HepG2 (cell line): ENCODE data around the gene OGFR. TPM values are rescaled to one million over a fixed set of nuclear protein-coding genes. Genes with fewer than 3 reads are reported as not detected.

ENCODE experiments used
- CBFB ChIP-seq: sonication (generic); formaldehyde crosslinking; IDR thresholded peaks from 2 replicates; pipeline ENCODE4 v1.4.0; 2020; ENCODE audit warnings: missing genetic modification reagents
- CENPX ChIP-seq: sonication (generic); formaldehyde crosslinking; IDR thresholded peaks from 2 replicates; pipeline ENCODE4 v1.9.0; 2021; ENCODE audit warnings: mild to moderate bottlenecking, missing genetic modification reagents, moderate library complexity
- FOXK1 ChIP-seq: sonication (generic); formaldehyde crosslinking; IDR thresholded peaks from 2 replicates; pipeline ENCODE4 v1.4.0; 2020; ENCODE audit warnings: low read depth, missing genetic modification reagents, borderline replicate concordance
- HNRNPH1 ChIP-seq: fragments of 200-400 bp; formaldehyde crosslinking; optimal IDR thresholded peaks from 2 replicates; pipeline ENCODE3; 2017; ENCODE audit warnings: mild to moderate bottlenecking, low read depth, low read length
- MATR3 ChIP-seq: sonication (generic); formaldehyde crosslinking; IDR thresholded peaks from 2 replicates; pipeline ENCODE4 v1.4.0; 2020; ENCODE audit warnings: missing genetic modification reagents
- PITX1 ChIP-seq: sonication (generic); formaldehyde crosslinking; IDR thresholded peaks from 2 replicates; pipeline ENCODE4 v1.5.1; 2020; ENCODE audit warnings: mild to moderate bottlenecking, missing genetic modification reagents
- RFX3 ChIP-seq: IDR thresholded peaks from 2 replicates; pipeline ENCODE4 v1.6.1; 2016; ENCODE audit warnings: missing biosample characterization, missing genetic modification reagents
- ZBTB20 ChIP-seq: sonication (generic); formaldehyde crosslinking; IDR thresholded peaks from 2 replicates; pipeline ENCODE4 v1.8.1; 2023; ENCODE audit warnings: missing genetic modification reagents, low read depth, mild to moderate bottlenecking, borderline replicate concordance
- ZBTB34 ChIP-seq: sonication (generic); formaldehyde crosslinking; IDR thresholded peaks from 2 replicates; pipeline ENCODE4 v1.8.0; 2022; ENCODE audit warnings: mild to moderate bottlenecking, missing genetic modification reagents
- ZC3H13 ChIP-seq: sonication (generic); formaldehyde crosslinking; IDR thresholded peaks from 2 replicates; pipeline ENCODE4 v1.8.1; 2023; ENCODE audit warnings: mild to moderate bottlenecking, missing genetic modification reagents, moderate library complexity
- ZNF256 ChIP-seq: sonication (generic); formaldehyde crosslinking; conservative IDR thresholded peaks from 2 replicates; pipeline ENCODE4 v1.4.0; 2020; ENCODE audit warnings: missing genetic modification reagents
- ZNF264 ChIP-seq: sonication (generic); formaldehyde crosslinking; IDR thresholded peaks from 2 replicates; pipeline ENCODE4 v1.4.0; 2020; ENCODE audit warnings: missing genetic modification reagents
- ZNF430 ChIP-seq: sonication (generic); formaldehyde crosslinking; IDR thresholded peaks from 2 replicates; pipeline ENCODE4 v1.9.0; 2021; ENCODE audit warnings: mild to moderate bottlenecking, missing genetic modification reagents
- ZNF672 ChIP-seq: sonication (generic); formaldehyde crosslinking; IDR thresholded peaks from 2 replicates; pipeline ENCODE4 v1.8.1; 2022; ENCODE audit warnings: missing genetic modification reagents
- ZNF878 ChIP-seq: sonication (generic); formaldehyde crosslinking; IDR thresholded peaks from 2 replicates; pipeline ENCODE4 v1.8.1; 2023; ENCODE audit warnings: mild to moderate bottlenecking, missing genetic modification reagents, moderate library complexity
- polyA plus RNA-seq, 8 experiments: library from polyadenylated mRNA; depleted of rRNA in 3 of 8; stranded (reverse) in 7 of 8; unstranded in 1 of 8; fragments of >200 nt; fragmentation: Illumina TruSeq in 4 of 8; extraction: Trizol in 4 of 8; gene quantifications; 2 replicates each; pipeline versions ENCODE4 v1.2.1 to v1.2.3, GENCODE V29; 2011 to 2016; ENCODE audit warnings: low read depth in 4 of 8, missing spikeins in 1 of 8, mixed read lengths in 1 of 8; ENCODE audit not compliant: insufficient read depth in 1 of 8
- total RNA-seq, 5 experiments: library from RNA; depleted of rRNA; stranded (reverse); fragments of >200 nt; fragmentation: Illumina TruSeq; extraction: Trizol; gene quantifications; 2 replicates each; pipeline ENCODE4 v1.2.3, GENCODE V29; 2016; ENCODE audit warnings: low read depth in 1 of 5
- TF ChIP-seq, protein P1 (sequence below): sonication (generic); formaldehyde crosslinking; conservative IDR thresholded peaks from 2 replicates; pipeline ENCODE4 v1.8.0; 2022; ENCODE audit warnings: mild to moderate bottlenecking, moderate library complexity, missing genetic modification reagents
- TF ChIP-seq, protein P2 (sequence below): sonication (generic); formaldehyde crosslinking; conservative IDR thresholded peaks from 2 replicates; pipeline ENCODE4 v1.4.0; 2020; ENCODE audit warnings: mild to moderate bottlenecking, missing genetic modification reagents, moderate library complexity
- TF ChIP-seq, protein P3 (sequence below): sonication (generic); formaldehyde crosslinking; IDR thresholded peaks from 2 replicates; pipeline ENCODE4 v1.4.0; 2020; ENCODE audit warnings: missing genetic modification reagents
- TF ChIP-seq, protein P4 (sequence below): sonication (generic); formaldehyde crosslinking; IDR thresholded peaks from 2 replicates; pipeline ENCODE4 v1.5.0; 2020; ENCODE audit warnings: missing genetic modification reagents

Gene OGFR
- total and polyA plus RNA-seq, 2 of the 13 experiments (the other 11 are each of a cell fraction or from before 2014, with no cell fraction given), result 47.7 to 81.8 TPM

- TF ChIP-seq ZBTB34 (no peak), ZNF430 (no peak), ZNF672 (CRISPR knock-in tag) (no peak), PITX1 (CRISPR knock-in tag) (no peak), ZC3H13 (CRISPR knock-in tag) (0 out of 2 replicates have a peak, but pooled peaks have one; percentile 26), CBFB (no peak), ZBTB20 (CRISPR knock-in tag) (no peak), MATR3 (CRISPR knock-in tag) (no peak), FOXK1 (CRISPR knock-in tag) (no peak), RFX3 (CRISPR knock-in tag) (no peak), HNRNPH1 (no peak), ZNF878 (CRISPR knock-in tag) (no peak), ZNF264 (CRISPR knock-in tag) (no peak), ZNF256 (CRISPR knock-in tag) (no peak), CENPX (CRISPR knock-in tag) (no peak)
- TF ChIP-seq, protein P1, sequence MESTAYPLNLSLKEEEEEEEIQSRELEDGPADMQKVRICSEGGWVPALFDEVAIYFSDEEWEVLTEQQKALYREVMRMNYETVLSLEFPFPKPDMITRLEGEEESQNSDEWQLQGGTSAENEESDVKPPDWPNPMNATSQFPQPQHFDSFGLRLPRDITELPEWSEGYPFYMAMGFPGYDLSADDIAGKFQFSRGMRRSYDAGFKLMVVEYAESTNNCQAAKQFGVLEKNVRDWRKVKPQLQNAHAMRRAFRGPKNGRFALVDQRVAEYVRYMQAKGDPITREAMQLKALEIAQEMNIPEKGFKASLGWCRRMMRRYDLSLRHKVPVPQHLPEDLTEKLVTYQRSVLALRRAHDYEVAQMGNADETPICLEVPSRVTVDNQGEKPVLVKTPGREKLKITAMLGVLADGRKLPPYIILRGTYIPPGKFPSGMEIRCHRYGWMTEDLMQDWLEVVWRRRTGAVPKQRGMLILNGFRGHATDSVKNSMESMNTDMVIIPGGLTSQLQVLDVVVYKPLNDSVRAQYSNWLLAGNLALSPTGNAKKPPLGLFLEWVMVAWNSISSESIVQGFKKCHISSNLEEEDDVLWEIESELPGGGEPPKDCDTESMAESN (CRISPR knock-in tag), result no peak
- TF ChIP-seq, protein P2, sequence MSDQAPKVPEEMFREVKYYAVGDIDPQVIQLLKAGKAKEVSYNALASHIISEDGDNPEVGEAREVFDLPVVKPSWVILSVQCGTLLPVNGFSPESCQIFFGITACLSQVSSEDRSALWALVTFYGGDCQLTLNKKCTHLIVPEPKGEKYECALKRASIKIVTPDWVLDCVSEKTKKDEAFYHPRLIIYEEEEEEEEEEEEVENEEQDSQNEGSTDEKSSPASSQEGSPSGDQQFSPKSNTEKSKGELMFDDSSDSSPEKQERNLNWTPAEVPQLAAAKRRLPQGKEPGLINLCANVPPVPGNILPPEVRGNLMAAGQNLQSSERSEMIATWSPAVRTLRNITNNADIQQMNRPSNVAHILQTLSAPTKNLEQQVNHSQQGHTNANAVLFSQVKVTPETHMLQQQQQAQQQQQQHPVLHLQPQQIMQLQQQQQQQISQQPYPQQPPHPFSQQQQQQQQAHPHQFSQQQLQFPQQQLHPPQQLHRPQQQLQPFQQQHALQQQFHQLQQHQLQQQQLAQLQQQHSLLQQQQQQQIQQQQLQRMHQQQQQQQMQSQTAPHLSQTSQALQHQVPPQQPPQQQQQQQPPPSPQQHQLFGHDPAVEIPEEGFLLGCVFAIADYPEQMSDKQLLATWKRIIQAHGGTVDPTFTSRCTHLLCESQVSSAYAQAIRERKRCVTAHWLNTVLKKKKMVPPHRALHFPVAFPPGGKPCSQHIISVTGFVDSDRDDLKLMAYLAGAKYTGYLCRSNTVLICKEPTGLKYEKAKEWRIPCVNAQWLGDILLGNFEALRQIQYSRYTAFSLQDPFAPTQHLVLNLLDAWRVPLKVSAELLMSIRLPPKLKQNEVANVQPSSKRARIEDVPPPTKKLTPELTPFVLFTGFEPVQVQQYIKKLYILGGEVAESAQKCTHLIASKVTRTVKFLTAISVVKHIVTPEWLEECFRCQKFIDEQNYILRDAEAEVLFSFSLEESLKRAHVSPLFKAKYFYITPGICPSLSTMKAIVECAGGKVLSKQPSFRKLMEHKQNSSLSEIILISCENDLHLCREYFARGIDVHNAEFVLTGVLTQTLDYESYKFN (CRISPR knock-in tag), result no peak
- TF ChIP-seq, protein P3, sequence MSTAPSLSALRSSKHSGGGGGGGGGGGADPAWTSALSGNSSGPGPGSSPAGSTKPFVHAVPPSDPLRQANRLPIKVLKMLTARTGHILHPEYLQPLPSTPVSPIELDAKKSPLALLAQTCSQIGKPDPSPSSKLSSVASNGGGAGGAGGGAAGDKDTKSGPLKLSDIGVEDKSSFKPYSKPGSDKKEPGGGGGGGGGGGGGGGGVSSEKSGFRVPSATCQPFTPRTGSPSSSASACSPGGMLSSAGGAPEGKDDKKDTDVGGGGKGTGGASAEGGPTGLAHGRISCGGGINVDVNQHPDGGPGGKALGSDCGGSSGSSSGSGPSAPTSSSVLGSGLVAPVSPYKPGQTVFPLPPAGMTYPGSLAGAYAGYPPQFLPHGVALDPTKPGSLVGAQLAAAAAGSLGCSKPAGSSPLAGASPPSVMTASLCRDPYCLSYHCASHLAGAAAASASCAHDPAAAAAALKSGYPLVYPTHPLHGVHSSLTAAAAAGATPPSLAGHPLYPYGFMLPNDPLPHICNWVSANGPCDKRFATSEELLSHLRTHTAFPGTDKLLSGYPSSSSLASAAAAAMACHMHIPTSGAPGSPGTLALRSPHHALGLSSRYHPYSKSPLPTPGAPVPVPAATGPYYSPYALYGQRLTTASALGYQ (CRISPR knock-in tag), result no peak
- TF ChIP-seq, protein P4, sequence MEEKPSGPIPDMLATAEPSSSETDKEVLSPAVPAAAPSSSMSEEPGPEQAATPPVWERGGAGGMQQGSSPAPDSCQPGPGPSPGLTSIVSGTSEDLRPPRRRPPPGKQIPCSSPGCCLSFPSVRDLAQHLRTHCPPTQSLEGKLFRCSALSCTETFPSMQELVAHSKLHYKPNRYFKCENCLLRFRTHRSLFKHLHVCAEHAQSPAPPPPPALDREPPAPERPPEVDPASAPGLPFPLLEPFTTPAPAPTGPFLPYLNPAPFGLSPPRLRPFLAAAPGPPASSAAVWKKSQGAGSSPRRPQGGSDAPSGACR, result no peak
Observed at GRCh38 chr20:62809530-62810428, 5.1 kb downstream of the OGFR start (continued).
